GM19438 (cell line): ENCODE data around the gene GNG12.

Experiments used
- ATAC-seq: cut with Tn5 transposase; IDR thresholded peaks from one replicate; pipeline ENCODE4 v1.9.1; 2021; ENCODE audit warnings: low read depth; ENCODE audit not compliant: unreplicated experiment

The GNG12 gene

GRCh38 chr1:67759692-67760029 is 73.6 kb downstream of the GNG12 start:
- peak; percentile 24 for ATAC-seq

- no peak for ATAC-seq
Observed at GRCh38 chr1:67759066-67759465, 74.2 kb downstream of the GNG12 start.

GRCh38 chr1:67755619-67756018 is 77.6 kb downstream of the GNG12 start:
- no peak for ATAC-seq

- no peak for ATAC-seq
Observed at GRCh38 chr1:67755160-67755559, 78.1 kb downstream of the GNG12 start.

GRCh38 chr1:67754526-67754920 is 78.7 kb downstream of the GNG12 start:
- no peak for ATAC-seq

- no peak for ATAC-seq
Observed at GRCh38 chr1:67753776-67754525, 79.3 kb downstream of the GNG12 start.

GRCh38 chr1:67752306-67752705 is 81.0 kb downstream of the GNG12 start:
- ATAC-seq: no peak

GRCh38 chr1:67750691-67751054 is 82.6 kb downstream of the GNG12 start:
- ATAC-seq: no peak

GRCh38 chr1:67749844-67750690 is 83.2 kb downstream of the GNG12 start:
- no peak for ATAC-seq

- ATAC-seq: no peak
Observed at GRCh38 chr1:67749263-67749843, 83.9 kb downstream of the GNG12 start.

- ATAC-seq: peak; percentile 97
Observed at GRCh38 chr1:67748630-67749029, 84.6 kb downstream of the GNG12 start.

- no peak for ATAC-seq
Observed at GRCh38 chr1:67747671-67748546, 85.4 kb downstream of the GNG12 start.

- no peak for ATAC-seq
Observed at GRCh38 chr1:67745875-67746698, 87.2 kb downstream of the GNG12 start.

- ATAC-seq: no peak
Observed at GRCh38 chr1:67743072-67743725, 90.1 kb downstream of the GNG12 start.

GRCh38 chr1:67741736-67742135 is 91.5 kb downstream of the GNG12 start:
- ATAC-seq: no peak

- no peak for ATAC-seq
Observed at GRCh38 chr1:67741121-67741520, 92.1 kb downstream of the GNG12 start.

- no peak for ATAC-seq
Observed at GRCh38 chr1:67740543-67740942, 92.7 kb downstream of the GNG12 start.

- ATAC-seq: no peak
Observed at GRCh38 chr1:67739361-67739760, 93.9 kb downstream of the GNG12 start.

- ATAC-seq: no peak
Observed at GRCh38 chr1:67738401-67738800, 94.9 kb downstream of the GNG12 start.
